Stimulated activated CD4-positive, alpha-beta T cell treated with anti-CD3 and anti-CD28 coated beads, TNF-alpha, amount 100 ng/mL, for 1 hour (primary cell): ENCODE results near the gene HIGD1A.
"Not testable (repeated sequence)": the region's sequence is repeated elsewhere in the genome, so short reads cannot be mapped to it uniquely, and the experiment has no call there.

Source experiments
- DNase-seq, 3 donors: peaks; one replicate each; pipeline ENCODE4 v3.0.0-alpha.2; 2020; ENCODE audit warnings: low read depth in 3 of 3, low spot score in 1 of 3

The HIGD1A gene

DNA sequence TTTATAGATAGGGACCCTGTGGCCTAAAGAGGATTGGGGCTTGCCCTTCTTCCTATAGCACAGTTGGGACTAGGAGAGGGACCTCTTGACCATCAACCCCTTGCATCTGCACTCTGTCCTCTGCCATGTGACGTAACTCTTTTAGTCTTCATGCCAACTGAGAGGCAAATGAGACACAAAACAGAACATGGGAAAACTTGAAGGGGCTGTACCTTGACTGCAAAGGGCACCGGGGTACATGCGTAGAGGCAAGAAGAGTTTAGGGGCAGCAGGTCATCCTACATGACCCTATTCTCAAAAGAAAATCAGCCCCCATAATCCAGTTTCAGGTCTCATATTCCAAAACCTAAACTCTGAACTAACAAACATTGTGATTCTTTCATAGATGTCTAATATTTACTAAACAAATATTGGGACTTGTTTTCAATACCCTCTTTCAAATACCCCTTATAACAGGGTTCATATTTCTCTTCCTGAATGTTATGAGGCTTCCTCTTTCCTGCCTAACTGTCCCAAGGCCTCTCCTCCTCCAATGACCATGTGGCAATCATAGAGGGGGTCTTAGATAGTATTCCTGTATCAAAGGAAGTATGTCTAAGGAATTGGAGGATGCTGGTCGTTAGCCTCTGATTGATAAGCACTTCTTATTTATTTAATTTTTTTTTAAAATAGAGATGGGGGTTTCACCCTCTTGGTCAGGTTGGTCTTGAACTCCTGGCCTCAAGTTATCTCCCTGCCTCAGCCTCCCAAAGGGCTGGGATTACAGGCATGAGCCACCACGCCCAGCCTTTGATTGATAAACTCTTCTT, 25.5 kb upstream of the HIGD1A start:
- DNase-seq: no peak

- DNase-seq: no peak
Observed at GRCh38 chr3:42829083-42829627, 24.9 kb upstream of the HIGD1A start.

DNA sequence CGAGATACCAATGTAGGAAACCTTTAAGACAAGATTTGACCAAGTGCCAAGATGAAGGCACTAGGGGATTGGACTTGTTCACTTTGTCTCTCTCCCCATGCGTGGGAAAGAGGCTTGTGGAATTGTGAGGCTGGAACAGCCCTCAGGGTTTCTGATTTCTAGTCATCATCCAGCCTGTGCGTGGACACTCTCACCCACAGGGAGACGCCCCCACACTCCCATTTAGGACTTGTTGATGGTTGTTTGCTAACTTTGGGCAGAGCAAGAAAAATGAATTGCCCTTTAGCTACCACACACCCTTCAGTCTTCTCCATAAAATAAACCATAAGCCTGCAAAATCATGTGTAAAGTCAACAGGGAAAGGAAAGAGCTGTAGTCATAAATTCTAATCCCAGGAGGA, 23.4 kb upstream of the HIGD1A start:
- no peak for DNase-seq

GRCh38 chr3:42827023-42827422, 22.7 kb upstream of the HIGD1A start:
- DNase-seq: no peak

DNA sequence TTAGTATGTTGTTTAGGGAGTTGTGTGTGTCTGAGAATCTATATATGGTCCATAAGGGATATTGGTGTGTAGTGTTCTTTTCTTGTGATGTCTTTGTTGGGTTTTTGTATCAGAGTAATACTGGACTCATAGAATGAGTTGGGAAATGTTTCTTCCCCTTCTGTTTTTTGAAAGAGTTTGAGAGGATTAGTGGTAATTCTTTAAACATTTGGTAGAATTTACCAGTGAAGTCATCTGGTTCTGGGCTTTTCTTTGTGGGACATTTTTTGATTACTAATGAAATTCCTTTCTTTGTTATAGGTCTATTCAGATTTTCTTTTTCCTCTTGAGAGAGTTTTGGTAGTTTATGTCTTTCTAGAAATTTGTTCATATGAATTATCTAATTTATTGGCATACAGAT, 21.9 kb upstream of the HIGD1A start:
- no peak for DNase-seq

- no peak for DNase-seq
Observed at GRCh38 chr3:42823351-42823750, 19.1 kb upstream of the HIGD1A start.

GRCh38 chr3:42822828-42823227, 18.5 kb upstream of the HIGD1A start:
- no peak for DNase-seq

- DNase-seq: no peak
Observed at GRCh38 chr3:42820746-42821051, 16.4 kb upstream of the HIGD1A start.

- no peak for DNase-seq
Observed at GRCh38 chr3:42819351-42819965, 15.2 kb upstream of the HIGD1A start.

DNA sequence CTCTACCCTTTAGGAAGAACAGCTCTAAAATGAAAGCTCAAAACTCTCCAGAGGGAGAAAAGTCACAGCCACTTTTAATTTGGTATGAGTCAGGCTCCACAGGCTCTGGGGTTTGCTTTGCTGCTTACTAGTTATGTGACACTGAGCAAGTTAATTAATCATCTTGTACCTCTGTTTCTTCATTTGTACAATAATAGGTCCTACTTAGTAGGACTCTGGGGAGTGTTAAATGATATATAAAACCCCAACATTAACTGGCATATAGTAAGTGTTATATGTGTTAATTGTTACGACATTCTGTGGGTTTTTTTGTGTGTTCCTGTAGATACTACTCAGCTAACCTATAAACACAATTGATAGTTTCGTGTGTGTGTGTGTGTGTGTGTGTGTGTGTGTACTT, 11.5 kb upstream of the HIGD1A start:
- no peak for DNase-seq

DNA sequence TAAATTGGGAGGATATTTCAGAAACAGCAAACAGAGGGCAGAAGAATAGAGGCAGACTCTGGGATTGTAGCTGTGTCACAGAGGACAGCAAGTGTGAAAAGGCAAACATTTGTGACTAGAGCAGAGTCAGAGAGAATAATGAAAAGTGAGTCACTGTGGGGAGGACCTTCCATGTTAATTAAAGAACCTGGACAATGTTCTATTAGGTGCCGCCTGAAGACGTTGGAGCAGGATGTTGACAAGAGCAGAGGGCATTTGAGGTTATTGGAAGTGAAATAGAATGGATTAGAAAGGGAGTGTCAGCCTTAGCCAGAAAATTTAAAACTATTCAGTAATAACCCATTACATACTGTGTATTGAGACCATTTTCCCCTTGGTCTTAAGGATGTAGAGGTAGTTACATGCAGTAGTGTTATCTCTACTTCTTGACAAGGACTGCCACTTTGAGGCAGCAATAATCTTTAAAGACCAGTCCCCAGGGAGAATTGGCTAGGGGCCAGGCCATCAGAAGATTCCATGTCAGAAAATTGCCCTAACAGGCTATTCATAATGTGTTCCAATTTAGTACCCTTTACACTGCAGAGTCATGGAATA, 10.7 kb upstream of the HIGD1A start:
- no peak for DNase-seq

DNA sequence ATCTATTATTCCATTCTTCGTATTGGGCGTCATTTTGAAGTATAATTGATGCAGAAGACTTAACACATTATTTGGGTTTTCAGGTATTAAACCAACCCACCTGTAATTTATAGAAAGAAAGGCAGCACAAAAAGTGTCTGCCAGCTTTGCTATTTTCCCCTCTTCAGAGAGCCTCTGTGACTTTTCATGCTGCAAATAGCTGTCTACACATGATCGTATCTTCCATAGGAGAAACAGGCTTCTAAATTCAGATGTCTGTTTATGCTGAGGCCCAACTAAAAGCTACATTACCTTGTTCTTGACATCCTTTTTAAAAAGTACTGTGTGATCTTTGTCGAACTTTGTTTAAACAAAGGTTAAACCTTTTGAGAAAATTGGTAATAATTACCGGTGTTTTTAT, 10.0 kb upstream of the HIGD1A start:
- no peak for DNase-seq

DNA sequence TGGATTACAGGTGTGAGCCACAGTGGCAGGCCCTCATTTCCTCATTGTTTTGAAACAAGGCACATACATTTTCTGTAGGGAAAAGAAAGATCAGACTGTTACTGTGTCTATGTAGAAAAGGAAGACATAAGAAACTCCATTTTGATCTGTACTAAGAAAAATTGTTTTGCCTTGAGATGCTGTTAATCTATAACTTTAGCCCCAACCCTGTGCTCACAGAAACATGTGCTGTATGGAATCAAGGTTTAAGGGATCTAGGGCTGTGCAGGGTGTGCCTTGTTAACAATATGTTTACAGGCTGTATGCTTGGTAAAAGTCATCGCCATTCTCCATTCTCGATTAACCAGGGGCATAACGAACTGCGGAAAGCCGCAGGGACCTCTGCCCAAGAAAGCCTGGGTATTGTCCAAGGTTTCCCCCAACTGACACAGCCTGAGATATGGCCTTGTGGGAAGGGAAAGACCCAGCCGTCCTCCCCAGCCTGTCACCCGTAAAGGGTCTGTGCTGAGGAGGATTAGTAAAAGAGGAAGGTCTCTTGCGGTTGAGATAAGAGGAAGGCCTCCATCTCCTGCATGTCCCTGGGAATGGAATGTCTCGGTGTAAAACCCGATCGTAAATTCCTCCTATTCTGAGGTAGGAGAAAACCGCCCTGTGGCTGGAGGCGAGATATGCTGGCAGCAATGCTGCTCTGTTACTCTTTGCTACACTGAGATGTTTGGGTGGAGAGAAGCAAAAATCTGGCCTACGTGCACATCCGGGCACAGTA, 7.0 kb upstream of the HIGD1A start:
- not testable (repeated sequence) for DNase-seq

DNA sequence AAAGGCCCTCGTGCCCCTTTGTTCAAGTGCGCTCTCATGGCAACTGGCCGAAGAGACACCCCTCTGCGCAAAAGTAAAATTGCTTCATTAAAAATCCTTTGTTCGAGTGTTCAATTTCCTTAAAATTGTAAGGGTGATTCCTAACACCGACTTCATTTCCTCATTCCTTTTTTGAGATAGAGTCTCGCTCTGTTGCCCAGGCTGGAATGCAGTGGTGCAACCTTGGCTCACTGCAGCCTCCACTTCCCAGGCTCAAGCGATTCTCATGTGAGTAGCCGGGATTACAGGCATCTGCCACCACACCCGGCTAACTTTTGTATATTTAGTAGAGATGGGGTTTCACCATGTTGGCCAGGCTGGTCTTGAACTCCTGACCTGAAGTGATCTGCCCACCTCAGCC, 6.4 kb upstream of the HIGD1A start:
- not testable (repeated sequence) for DNase-seq

DNA sequence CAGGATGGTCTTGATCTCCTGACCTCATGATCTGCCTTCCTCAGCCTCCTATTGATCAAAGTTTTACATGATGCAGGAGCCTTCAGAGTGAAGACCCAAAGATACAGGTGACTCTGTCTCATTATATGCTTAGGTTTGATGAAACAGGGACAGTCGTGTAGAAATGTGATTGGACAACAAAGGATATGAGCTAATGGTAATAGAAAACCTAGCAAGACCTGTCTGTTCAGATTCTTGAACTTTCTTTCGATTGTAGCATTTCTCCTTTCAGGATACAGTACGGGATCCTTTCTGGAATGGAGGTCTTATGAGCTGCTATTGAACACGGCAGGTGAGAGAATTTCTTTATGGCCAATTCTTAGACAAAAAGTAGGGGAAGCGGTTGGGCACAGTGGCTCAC, 4.9 kb upstream of the HIGD1A start, which contains the start of gene ACKR2:
ACKR2 (plus strand) TSS at position 244 of the 400 bp plus-strand sequence. CDS start 55,058 bp downstream, outside the sequence.
- no peak for DNase-seq

DNA sequence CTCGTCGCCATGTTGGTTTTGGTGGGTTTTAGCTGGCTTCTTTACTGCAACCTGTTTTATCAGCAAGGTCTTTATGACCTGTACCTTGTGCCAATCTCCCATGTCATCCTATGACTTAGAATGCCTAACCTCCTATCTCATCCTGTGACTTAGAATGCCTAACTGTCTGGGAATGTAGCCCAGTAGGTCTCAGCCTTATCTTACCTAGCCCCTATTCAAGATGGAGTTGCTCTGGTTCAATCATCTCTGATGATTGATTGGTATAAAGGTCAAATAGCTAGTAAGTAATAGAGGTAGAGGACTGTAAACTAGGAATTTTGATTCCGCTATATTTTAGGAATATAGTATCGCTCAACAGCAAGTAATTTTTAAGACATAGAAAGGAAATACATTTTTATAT, 3.6 kb upstream of the HIGD1A start:
- no peak for DNase-seq

- no peak for DNase-seq
Observed at GRCh38 chr3:42805141-42805821, 991 bp upstream of the HIGD1A start.

- no peak for DNase-seq
Observed at GRCh38 chr3:42804831-42805132, 492 bp upstream of the HIGD1A start.

DNA sequence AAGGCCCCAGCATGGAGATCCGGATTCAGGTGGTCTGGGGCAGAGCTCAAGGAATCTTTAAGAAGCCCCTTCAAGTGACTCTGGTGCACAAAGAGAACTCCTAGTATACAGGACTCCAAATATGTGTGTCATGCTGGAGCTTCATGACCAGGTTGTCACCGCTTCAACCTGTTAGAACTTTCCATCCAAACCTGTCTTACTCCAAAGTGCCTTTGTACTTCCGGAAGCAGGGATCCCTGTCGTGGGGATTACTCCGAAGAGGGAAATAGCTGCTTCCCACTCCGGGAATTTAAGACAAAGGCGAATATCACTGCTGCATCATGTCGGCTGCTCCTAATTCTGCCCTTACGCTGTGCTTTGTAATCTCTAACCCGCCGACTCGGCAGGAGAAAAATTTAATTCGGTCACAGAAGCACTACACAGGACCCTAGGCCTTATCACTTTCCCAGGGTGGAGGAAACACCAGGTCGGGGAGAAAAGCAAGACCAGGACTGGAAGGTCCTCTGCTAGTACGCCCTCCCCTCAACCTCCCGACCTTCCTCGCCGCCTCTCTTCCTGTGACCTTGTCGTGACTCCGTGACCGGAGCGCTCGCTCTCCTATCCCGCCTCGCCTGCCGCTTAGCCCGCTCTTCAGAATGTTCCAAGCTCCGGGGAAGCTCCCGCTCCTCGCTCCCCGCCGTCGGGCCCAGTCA, 730 bp downstream of the HIGD1A start:
- DNase-seq: no peak

DNA sequence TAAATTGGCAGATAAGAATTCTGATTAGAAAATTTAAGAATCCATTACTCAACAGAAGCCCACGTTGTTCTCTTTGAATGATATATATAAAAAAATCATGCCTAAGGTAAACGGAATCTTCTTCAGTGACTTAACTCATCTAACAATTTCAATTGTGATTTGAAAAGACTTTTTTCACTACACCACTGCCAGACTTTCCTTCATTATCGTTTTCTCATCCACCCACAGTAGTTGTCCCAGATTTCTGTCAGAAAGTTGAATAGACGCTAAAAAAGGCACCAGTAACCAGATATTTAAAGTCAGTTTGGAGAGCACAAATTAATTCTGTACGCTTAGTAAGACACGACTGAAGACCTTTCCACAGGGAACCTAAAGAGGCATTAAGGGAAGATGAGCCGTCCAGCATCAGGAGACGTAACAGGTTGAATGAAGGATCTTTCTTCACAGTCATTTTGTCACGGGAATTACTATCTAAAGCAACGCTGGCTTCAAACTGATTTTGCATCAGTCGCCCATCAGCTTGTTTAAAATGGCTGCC, 1.3 kb downstream of the HIGD1A start:
- DNase-seq: no peak
